GM19395 (cell line): Measurements from ENCODE around the gene PDXK.
"Not testable (repeated sequence)": the region's sequence is repeated elsewhere in the genome, so short reads cannot be mapped to it uniquely, and the experiment has no call there.

Experiments
- ATAC-seq: cut with Tn5 transposase; IDR thresholded peaks from one replicate; pipeline ENCODE4 v1.9.1; 2021; ENCODE audit warnings: mild to moderate bottlenecking, moderate library complexity; ENCODE audit not compliant: unreplicated experiment

Gene PDXK

GRCh38 chr21:43718872-43719747 is at the start of gene PDXK:
TSS of gene PDXK (plus strand) at chr21:43719129. CDS start at chr21:43719295, 166 bp downstream.
- ATAC-seq: peak; percentile 48

GRCh38 chr21:43669828-43670605 is 48.9 kb upstream of the PDXK start:
- no peak for ATAC-seq

- ATAC-seq: no peak
Observed at GRCh38 chr21:43675871-43676270, 43.1 kb upstream of the PDXK start.

- ATAC-seq: no peak
Observed at GRCh38 chr21:43676391-43676790, 42.5 kb upstream of the PDXK start.

DNA sequence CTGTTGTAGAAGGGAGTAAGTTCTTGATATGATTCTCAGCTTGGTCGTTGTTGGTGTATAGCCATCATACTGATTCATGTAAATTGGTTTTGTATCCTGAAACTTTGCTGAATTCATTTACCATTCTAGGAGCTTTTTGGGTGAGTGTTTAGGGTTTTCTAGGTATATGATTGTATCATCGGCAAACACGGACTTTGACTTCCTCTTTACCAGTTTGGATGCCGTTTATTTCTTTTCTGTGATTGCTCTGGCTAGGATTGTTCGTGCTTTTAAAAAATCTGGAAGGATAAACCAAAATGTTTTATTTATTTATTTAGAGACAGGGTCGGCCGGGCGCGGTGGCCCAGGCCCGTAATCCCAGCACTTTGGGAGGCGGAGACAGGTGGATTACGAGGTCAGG is 39.0 kb upstream of the PDXK start:
- ATAC-seq: no peak

DNA sequence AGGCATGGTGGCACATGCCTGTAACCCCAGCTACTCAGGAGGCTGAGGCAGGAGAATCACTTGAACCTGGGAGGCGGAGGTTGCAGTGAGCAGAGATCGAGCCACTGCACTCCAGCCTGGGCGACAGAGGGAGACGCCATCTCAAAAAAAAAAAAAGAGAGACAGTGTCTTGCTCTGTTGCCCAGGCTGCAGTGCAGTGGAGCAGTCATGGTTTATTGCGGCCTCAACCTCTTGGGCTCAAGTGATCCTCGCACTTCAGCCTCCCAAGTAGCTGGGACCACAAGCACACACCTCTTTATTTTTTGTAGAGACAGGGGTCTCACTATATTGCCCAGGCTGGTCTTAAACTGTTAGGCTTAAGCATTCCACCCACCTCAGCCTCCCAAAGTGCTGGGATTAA is 38.5 kb upstream of the PDXK start:
- ATAC-seq: not testable (repeated sequence)

DNA sequence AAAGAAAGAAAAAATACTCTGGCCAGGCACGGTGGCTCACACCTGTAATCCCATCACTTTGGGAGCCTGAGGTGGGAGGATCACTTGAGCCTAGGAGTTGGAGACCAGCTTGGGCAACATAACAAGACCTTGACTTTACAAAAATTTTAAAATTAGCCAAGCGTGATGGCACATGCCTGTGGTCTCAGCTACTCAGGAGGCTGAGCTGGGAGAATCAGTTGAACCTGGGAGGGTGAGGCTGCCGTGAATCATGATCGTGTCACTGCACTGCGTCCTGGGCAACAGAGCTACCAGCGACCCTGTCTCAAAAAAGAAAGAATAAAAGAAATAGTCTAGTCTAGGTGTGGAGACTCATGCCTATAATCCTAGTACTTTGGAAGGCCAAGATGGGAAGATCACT is 37.3 kb upstream of the PDXK start:
- no peak for ATAC-seq

DNA sequence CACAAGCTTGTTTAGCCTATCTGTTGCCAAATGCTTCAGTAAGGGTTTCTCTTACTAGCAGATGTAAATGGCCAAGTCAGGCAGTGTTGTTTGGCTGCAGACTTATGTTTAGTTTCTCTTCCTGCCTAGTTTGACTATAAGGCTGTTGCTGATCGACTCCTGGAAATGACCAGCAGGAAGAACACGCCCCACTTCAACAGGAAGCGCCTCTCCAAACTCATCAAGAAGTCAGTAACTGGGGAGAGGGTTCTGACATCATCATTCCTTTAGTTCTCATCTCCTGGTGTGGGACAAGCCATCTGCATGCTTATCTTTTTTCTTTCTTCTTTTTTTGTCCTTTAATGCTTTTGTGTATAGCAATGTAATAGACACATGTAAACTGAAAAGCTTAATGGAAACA is 34.5 kb upstream of the PDXK start:
- ATAC-seq: no peak

GRCh38 chr21:43686811-43687565 is 31.9 kb upstream of the PDXK start:
- ATAC-seq: no peak

- no peak for ATAC-seq
Observed at GRCh38 chr21:43687566-43688399, 31.1 kb upstream of the PDXK start.

GRCh38 chr21:43688906-43689305 is 30.0 kb upstream of the PDXK start:
- ATAC-seq: no peak

- ATAC-seq: no peak
Observed at GRCh38 chr21:43689556-43690337, 29.2 kb upstream of the PDXK start.

GRCh38 chr21:43690346-43690745 is 28.6 kb upstream of the PDXK start:
- no peak for ATAC-seq

- ATAC-seq: no peak
Observed at GRCh38 chr21:43691086-43691795, 27.7 kb upstream of the PDXK start.

- ATAC-seq: no peak
Observed at GRCh38 chr21:43691801-43692200, 27.1 kb upstream of the PDXK start.

DNA sequence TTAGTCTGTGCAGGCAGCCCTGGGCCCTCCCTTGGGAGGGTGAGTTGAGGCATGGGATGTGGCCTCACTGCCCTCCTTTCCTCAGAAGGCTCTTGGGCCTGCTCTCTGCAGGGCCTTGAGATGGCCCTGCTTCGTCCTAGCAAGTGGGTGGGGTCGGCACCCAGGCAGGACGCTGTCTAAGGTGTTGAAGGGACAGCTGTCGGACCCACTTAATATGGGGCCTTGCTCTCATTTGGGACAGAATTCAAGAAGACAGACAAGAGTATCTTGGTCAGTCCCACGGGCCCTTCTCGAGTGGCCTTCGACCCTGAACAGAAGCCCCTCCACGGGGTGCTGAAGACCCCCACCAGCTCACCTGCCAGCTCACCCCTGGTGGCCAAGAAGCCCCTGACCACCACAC is 26.0 kb upstream of the PDXK start:
- no peak for ATAC-seq

- ATAC-seq: no peak
Observed at GRCh38 chr21:43693981-43694380, 24.9 kb upstream of the PDXK start.

DNA sequence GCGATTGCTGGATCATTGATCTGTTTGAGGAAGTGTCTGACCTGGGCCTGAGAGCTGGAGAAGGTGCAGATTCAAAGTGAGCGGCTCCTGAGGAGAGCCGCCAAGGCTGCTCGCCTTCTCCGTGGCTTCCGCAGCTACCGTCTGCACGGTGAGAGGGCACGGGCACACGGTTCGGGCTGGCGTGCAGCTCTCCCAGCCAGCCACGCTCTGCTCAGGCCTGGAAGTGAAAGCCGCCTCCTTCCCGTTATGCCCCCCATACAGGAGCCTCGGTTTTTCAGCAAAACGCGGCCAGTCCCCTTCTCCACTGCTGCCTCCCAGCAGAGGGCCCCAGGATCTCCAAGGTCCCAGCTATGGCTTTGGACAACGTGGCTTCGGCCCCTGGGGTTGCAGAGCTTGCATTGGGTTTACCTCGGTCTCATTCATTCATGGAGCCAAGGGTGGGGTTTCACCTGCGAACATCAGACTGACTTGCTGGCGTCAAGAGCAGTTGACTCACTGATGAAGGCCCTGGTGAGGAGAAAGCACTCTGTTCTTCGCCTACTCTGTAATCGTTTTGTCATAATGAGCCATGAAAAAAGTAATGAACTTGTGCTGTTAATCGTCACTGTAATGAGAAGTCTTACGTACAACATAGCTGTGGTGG is 24.4 kb upstream of the PDXK start:
- ATAC-seq: no peak

GRCh38 chr21:43696214-43696613 is 22.7 kb upstream of the PDXK start:
- no peak for ATAC-seq
